ENCODE results near the gene OMA1. TPM values are rescaled to one million over a fixed set of nuclear protein-coding genes. Genes with fewer than 3 reads are reported as not detected.

OMA1 gene
- total RNA-seq, 1 donor from 2014 or later = 21.6 TPM

DNA sequence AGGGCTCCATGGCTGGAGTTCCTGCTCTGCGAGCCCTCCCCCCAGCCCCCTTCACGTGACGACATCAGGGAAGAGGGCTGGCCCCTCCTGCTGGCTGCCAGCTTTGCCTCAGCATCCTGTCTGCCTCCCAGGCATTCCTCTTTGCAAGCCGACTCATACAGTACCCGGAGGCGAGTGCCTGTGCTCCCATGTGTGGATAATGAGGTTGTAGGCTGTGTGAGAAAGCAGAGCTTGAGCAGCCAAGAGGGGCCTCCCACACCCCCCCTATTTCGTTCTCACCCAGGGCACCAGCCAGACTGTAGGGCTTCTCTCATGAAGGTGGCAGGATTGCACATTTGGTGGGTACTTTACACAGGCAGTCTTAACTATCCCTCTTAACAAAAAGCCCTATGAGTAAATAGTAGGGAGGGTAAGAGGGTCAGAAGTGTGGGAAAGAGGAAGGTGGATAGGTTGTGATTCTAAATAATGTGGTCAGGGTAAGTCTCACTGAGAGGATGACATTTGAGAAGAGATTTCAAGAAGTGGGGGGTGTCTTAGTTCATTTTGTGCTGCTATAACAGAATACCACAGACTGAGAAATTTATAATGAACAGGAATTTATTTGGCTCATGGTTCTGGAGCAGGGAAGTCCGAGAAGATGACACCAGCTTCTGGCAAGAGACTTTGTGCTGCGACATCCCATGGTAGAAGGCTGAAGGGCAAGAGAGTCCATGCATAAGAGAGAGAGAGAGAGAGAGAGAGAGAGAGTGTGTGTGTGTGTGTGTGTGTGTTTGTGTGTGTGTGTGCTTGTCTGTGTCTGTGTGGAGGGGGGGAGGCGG is 113.5 kb downstream of the OMA1 start:
- intact Hi-C loops (cut with micrococcal nuclease) = no loop called here

DNA sequence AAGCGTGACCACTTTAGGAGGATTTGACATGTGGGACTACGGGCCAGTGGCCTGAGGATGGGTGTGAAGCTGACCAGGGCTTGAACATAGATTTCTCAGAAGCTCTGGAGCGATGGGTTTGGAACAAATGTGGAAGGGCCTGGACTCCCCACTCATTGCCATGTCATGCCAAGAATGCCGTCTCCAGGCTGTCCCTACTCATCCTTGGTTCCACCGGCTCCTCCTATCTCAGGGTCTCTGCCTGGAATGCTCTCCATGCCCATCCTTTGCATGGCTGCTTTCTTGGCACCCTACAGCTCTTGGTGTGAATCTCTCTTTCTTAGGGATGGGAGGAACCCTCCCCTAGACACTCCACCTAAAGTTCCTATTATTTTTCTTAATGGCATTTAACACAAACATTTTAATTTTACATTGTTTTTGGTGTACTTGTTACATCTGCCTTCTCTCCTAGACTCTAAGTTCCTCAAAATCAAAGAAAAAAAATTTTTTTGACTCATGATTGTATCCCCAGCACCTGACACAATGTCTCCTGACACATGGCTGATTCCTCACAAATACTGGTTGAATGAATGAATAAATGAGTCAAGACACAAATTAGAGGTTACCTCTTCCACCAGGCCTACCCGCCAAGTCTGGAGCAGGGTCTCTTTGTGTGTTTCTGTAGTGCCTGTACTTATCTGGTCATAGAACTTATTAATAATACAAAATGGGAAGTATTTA is 114.5 kb downstream of the OMA1 start:
- intact Hi-C loops (cut with micrococcal nuclease) = no loop called here

Other genes starting within 250 kb of the OMA1 start
- not detected in 2 replicates for gene TACSTD2, start 30.5 kb upstream of the OMA1 start, total RNA-seq
- gene MYSM1, start 153.3 kb upstream of the OMA1 start, total RNA-seq = 47.0 and 50.3 TPM in 2 replicates
- 18.4 and 18.7 TPM in 2 replicates for gene JUN, start 237.3 kb upstream of the OMA1 start, total RNA-seq

Measured in T-helper 2 cell treated with Interferon-gamma antibody and Interleukin-4, amounts not matched to agents 100 ng/mL and 5 ng/mL, for 36 hours (primary cell).